ENCODE data around the gene NARS2.
A peak's percentile ranks its signal among the peaks of the same experiment; 100 is the strongest.

Gene NARS2

GRCh38 chr11:78525720-78526119 lies 48.9 kb downstream of the NARS2 start:
- Histone ChIP-seq H3K79me1 (ENCODE audit: low read length) (no peaks in the 10 kb centered on the region), H3K18ac (ENCODE audit: low read length) (no peak overlapping the region), H3K27ac (ENCODE audit: low read depth, low read length) (no peak overlapping the region), H4K12ac (ENCODE audit: low read depth, low read length) (no peak overlapping the region), H3K23ac (ENCODE audit: low read length) (no peak overlapping the region), H3K14ac (ENCODE audit: low read length) (no peak overlapping the region), H3K4me3 (ENCODE audit: low read depth, low read length) (no peak overlapping the region), H3K9me3 (ENCODE audit: insufficient read depth, low read depth, low read length) (no peaks in the 10 kb centered on the region), H2BK12ac (ENCODE audit: low read length) (no peak overlapping the region), H3K4me1 (ENCODE audit: control insufficient read depth in 1 of 2, insufficient read depth in 2 of 2, low read length in 2 of 2) (no peaks in the 10 kb centered on the region), H3K79me2 (ENCODE audit: control insufficient read depth, insufficient read depth, low read length, poor library complexity) (no peaks in the 10 kb centered on the region), H3K4ac (ENCODE audit: low read depth, low read length) (no peak overlapping the region), H2BK5ac (ENCODE audit: low read depth, low read length, poor library complexity) (no peak overlapping the region), H2AK5ac (ENCODE audit: low read length) (no peak overlapping the region), H3K9ac (ENCODE audit: low read length) (no peak overlapping the region), H2AFZ (ENCODE audit: insufficient read depth, low read length, poor library complexity) (no peak overlapping the region), H4K91ac (ENCODE audit: low read depth, low read length) (no peak overlapping the region), H3K27me3 (ENCODE audit: insufficient read depth, low read length) (no peaks in the 10 kb centered on the region), H3K4me2 (ENCODE audit: low read length) (no peak overlapping the region), H2BK120ac (ENCODE audit: insufficient read depth, low read length, poor library complexity) (no peak overlapping the region), H3K36me3 (ENCODE audit: control insufficient read depth in 1 of 2, insufficient read depth in 2 of 2, low read length in 2 of 2) (peaks cover 1 to 4% of the 10 kb centered on the region in 2 experiments), H4K8ac (ENCODE audit: low read depth, low read length) (no peak overlapping the region)
- DNase-seq: peak; percentile 19 to 80
- WGBS (ENCODE audit: extremely low coverage, insufficient coverage, insufficient read length): no CpG with 5 or more reads among the region's 4 CpGs

- Histone ChIP-seq H3K79me1 (ENCODE audit: low read length) (no peaks in the 10 kb centered on the region), H4K91ac (ENCODE audit: low read depth, low read length) (no peak overlapping the region), H3K27me3 (ENCODE audit: insufficient read depth, low read length) (no peaks in the 10 kb centered on the region), H4K12ac (ENCODE audit: low read depth, low read length) (no peak overlapping the region), H3K4me2 (ENCODE audit: low read length) (no peak overlapping the region), H3K9me3 (ENCODE audit: insufficient read depth, low read depth, low read length) (no peaks in the 10 kb centered on the region), H3K9ac (ENCODE audit: low read length) (no peak overlapping the region), H3K79me2 (ENCODE audit: control insufficient read depth, insufficient read depth, low read length, poor library complexity) (no peaks in the 10 kb centered on the region), H2BK12ac (ENCODE audit: low read length) (no peak overlapping the region), H3K36me3 (ENCODE audit: control insufficient read depth in 1 of 2, insufficient read depth in 2 of 2, low read length in 2 of 2) (no peaks in the 10 kb centered on the region), H3K4me3 (ENCODE audit: low read depth, low read length) (no peak overlapping the region), H2AK5ac (ENCODE audit: low read length) (no peak overlapping the region), H2BK120ac (ENCODE audit: insufficient read depth, low read length, poor library complexity) (no peak overlapping the region), H3K18ac (ENCODE audit: low read length) (no peak overlapping the region), H3K4me1 (ENCODE audit: control insufficient read depth in 1 of 2, insufficient read depth in 2 of 2, low read length in 2 of 2) (peaks cover 0 to under 1% of the 10 kb centered on the region in 2 experiments), H2AFZ (ENCODE audit: insufficient read depth, low read length, poor library complexity) (no peak overlapping the region), H2BK5ac (ENCODE audit: low read depth, low read length, poor library complexity) (no peak overlapping the region), H3K4ac (ENCODE audit: low read depth, low read length) (no peak overlapping the region), H3K23ac (ENCODE audit: low read length) (no peak overlapping the region), H4K8ac (ENCODE audit: low read depth, low read length) (no peak overlapping the region), H3K14ac (ENCODE audit: low read length) (no peak overlapping the region), H3K27ac (ENCODE audit: low read depth, low read length) (no peak overlapping the region)
- WGBS (ENCODE audit: extremely low coverage, insufficient coverage, insufficient read length): no CpG with 5 or more reads among the region's 1 CpG
- no peak for DNase-seq
Observed at GRCh38 chr11:78520230-78520629, 54.4 kb downstream of the NARS2 start.

DNA sequence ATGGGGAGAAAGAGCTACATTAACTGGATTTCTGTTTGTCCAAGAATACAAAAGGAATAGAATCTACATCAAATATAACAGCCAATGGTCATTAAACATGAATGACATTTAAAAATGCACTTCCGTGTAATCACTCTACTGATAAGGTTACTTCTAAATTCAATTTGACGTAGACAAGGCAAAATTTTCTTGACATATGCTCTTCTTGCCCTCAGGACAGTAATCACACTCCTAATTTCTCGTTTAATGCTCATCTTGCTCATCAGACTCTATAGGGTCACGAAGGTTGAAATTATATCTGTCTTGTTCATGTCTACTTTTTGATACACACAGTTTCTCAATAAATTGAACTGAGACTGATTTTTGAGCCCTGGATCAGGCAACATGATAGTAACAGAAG lies 58.4 kb downstream of the NARS2 start:
- no peak overlapping the region for H4K8ac ChIP-seq (ENCODE audit: low read depth, low read length)
- no peak overlapping the region for H4K12ac ChIP-seq (ENCODE audit: low read depth, low read length)
- H2BK5ac ChIP-seq (ENCODE audit: low read depth, low read length, poor library complexity): no peak overlapping the region
- no peaks in the 10 kb centered on the region for H3K36me3 ChIP-seq (ENCODE audit: control insufficient read depth in 1 of 2, insufficient read depth in 2 of 2, low read length in 2 of 2)
- no peak overlapping the region for H3K4me3 ChIP-seq (ENCODE audit: low read depth, low read length)
- DNase-seq: no peak
- H3K79me2 ChIP-seq (ENCODE audit: control insufficient read depth, insufficient read depth, low read length, poor library complexity): no peaks in the 10 kb centered on the region
- no peak overlapping the region for H3K18ac ChIP-seq (ENCODE audit: low read length)
- H2BK120ac ChIP-seq (ENCODE audit: insufficient read depth, low read length, poor library complexity): no peak overlapping the region
- H3K4me2 ChIP-seq (ENCODE audit: low read length): no peak overlapping the region
- no peak overlapping the region for H2AFZ ChIP-seq (ENCODE audit: insufficient read depth, low read length, poor library complexity)
- H3K9ac ChIP-seq (ENCODE audit: low read length): no peak overlapping the region
- no peak overlapping the region for H2BK12ac ChIP-seq (ENCODE audit: low read length)
- H3K79me1 ChIP-seq (ENCODE audit: low read length): no peaks in the 10 kb centered on the region
- no peaks in the 10 kb centered on the region for H3K9me3 ChIP-seq (ENCODE audit: insufficient read depth, low read depth, low read length)
- H3K23ac ChIP-seq (ENCODE audit: low read length): no peak overlapping the region
- no peak overlapping the region for H3K14ac ChIP-seq (ENCODE audit: low read length)
- H4K91ac ChIP-seq (ENCODE audit: low read depth, low read length): no peak overlapping the region
- peaks cover 0 to 4% of the 10 kb centered on the region in 2 experiments for H3K4me1 ChIP-seq (ENCODE audit: control insufficient read depth in 1 of 2, insufficient read depth in 2 of 2, low read length in 2 of 2)
- H2AK5ac ChIP-seq (ENCODE audit: low read length): no peak overlapping the region
- H3K4ac ChIP-seq (ENCODE audit: low read depth, low read length): no peak overlapping the region
- WGBS (ENCODE audit: extremely low coverage, insufficient coverage, insufficient read length): no CpG with 5 or more reads among the region's 4 CpGs
- H3K27me3 ChIP-seq (ENCODE audit: insufficient read depth, low read length): no peaks in the 10 kb centered on the region
- H3K27ac ChIP-seq (ENCODE audit: low read depth, low read length): no peak overlapping the region

- H3K9me3 ChIP-seq (ENCODE audit: insufficient read depth, low read depth, low read length): no peaks in the 10 kb centered on the region
- no peak overlapping the region for H3K4me2 ChIP-seq (ENCODE audit: low read length)
- H3K18ac ChIP-seq (ENCODE audit: low read length): no peak overlapping the region
- no peaks in the 10 kb centered on the region for H3K79me1 ChIP-seq (ENCODE audit: low read length)
- no peak overlapping the region for H2BK120ac ChIP-seq (ENCODE audit: insufficient read depth, low read length, poor library complexity)
- H4K12ac ChIP-seq (ENCODE audit: low read depth, low read length): no peak overlapping the region
- no peak overlapping the region for H3K4me3 ChIP-seq (ENCODE audit: low read depth, low read length)
- peaks cover 0 to 4% of the 10 kb centered on the region in 2 experiments for H3K4me1 ChIP-seq (ENCODE audit: control insufficient read depth in 1 of 2, insufficient read depth in 2 of 2, low read length in 2 of 2)
- DNase-seq: peak in 1 of 2 donors; percentile 28
- H2BK12ac ChIP-seq (ENCODE audit: low read length): no peak overlapping the region
- H3K23ac ChIP-seq (ENCODE audit: low read length): no peak overlapping the region
- H3K36me3 ChIP-seq (ENCODE audit: control insufficient read depth in 1 of 2, insufficient read depth in 2 of 2, low read length in 2 of 2): peaks cover 0 to 2% of the 10 kb centered on the region in 2 experiments
- WGBS (ENCODE audit: extremely low coverage, insufficient coverage, insufficient read length): no CpG with 5 or more reads among the region's 4 CpGs
- no peak overlapping the region for H3K9ac ChIP-seq (ENCODE audit: low read length)
- no peak overlapping the region for H3K14ac ChIP-seq (ENCODE audit: low read length)
- no peaks in the 10 kb centered on the region for H3K79me2 ChIP-seq (ENCODE audit: control insufficient read depth, insufficient read depth, low read length, poor library complexity)
- no peak overlapping the region for H4K8ac ChIP-seq (ENCODE audit: low read depth, low read length)
- H3K27me3 ChIP-seq (ENCODE audit: insufficient read depth, low read length): no peaks in the 10 kb centered on the region
- no peak overlapping the region for H2BK5ac ChIP-seq (ENCODE audit: low read depth, low read length, poor library complexity)
- H2AFZ ChIP-seq (ENCODE audit: insufficient read depth, low read length, poor library complexity): no peak overlapping the region
- H2AK5ac ChIP-seq (ENCODE audit: low read length): no peak overlapping the region
- H4K91ac ChIP-seq (ENCODE audit: low read depth, low read length): no peak overlapping the region
- H3K4ac ChIP-seq (ENCODE audit: low read depth, low read length): no peak overlapping the region
- no peak overlapping the region for H3K27ac ChIP-seq (ENCODE audit: low read depth, low read length)
Observed at GRCh38 chr11:78514922-78515502, 59.7 kb downstream of the NARS2 start.

Measured in trophoblast cell (in vitro differentiated cells and primary cell).